CD4-positive, alpha-beta memory T cell (primary cell): ENCODE results near the gene NFATC1. TPM values are rescaled to one million over a fixed set of nuclear protein-coding genes. Genes with fewer than 3 reads are reported as not detected.

Source experiments
- CTCF ChIA-PET: fragments of 350-600 bp; sonication (Branson Sonifier 250); formaldehyde crosslinking; loops from one replicate; lab custom pipeline; 2021; ENCODE audit warnings: inconsistent platforms; ENCODE audit not compliant: partially characterized antibody; lab: Charles Lee
- POLR2A ChIA-PET: fragments of 350-600 bp; sonication (Branson Sonifier 250); formaldehyde crosslinking; loops from one replicate; lab custom pipeline; 2021; ENCODE audit not compliant: partially characterized antibody; lab: Charles Lee
- DNase-seq, 5 donors: peaks; one replicate each; pipeline versions ENCODE4 v3.0.0 to v3.0.0-alpha.2; 2020 to 2022; ENCODE audit warnings: mixed read lengths in 1 of 5
- H3K27ac ChIP-seq: one replicate; pipeline ENCODE4 v1.7.0; 2013; ENCODE audit warnings: low read depth, low read length
- H3K27me3 ChIP-seq: 2 replicates; pipeline ENCODE4 v1.7.0; 2013; ENCODE audit warnings: mild to moderate bottlenecking, low read length, moderate library complexity; ENCODE audit not compliant: insufficient read depth
- H3K36me3 ChIP-seq: 2 replicates; pipeline ENCODE4 v1.7.0; 2013; ENCODE audit warnings: mild to moderate bottlenecking, low read length, moderate library complexity; ENCODE audit not compliant: insufficient read depth
- H3K4me1 ChIP-seq: 2 replicates; pipeline ENCODE4 v1.7.0; 2013; ENCODE audit warnings: mild to moderate bottlenecking, low read length, moderate library complexity; ENCODE audit not compliant: insufficient read depth
- H3K4me3 ChIP-seq, 2 donors: one replicate each; pipeline ENCODE4 v1.7.0; 2013; ENCODE audit warnings: low read length in 2 of 2, mild to moderate bottlenecking in 1 of 2
- H3K9me3 ChIP-seq, 2 donors: one replicate each; pipeline ENCODE4 v1.7.0; 2013; ENCODE audit warnings: low read length in 2 of 2, control low read depth in 1 of 2; ENCODE audit not compliant: control insufficient read depth in 1 of 2
- H3K27ac Mint-ChIP-seq, 7 donors: one replicate each; pipeline ENCODE4 v1.8.0; 2020 to 2021; ENCODE audit warnings: mixed read lengths in 7 of 7, mild to moderate bottlenecking in 6 of 7, inconsistent platforms in 3 of 7, moderate library complexity in 3 of 7
- H3K27me3 Mint-ChIP-seq, 2 donors: one replicate each; pipeline ENCODE4 v1.8.0; 2020 to 2021; ENCODE audit warnings: mixed read lengths in 2 of 2
- H3K36me3 Mint-ChIP-seq, 2 donors: one replicate each; pipeline ENCODE4 v1.8.0; 2020 to 2021; ENCODE audit warnings: mixed read lengths in 2 of 2, inconsistent platforms in 1 of 2, mild to moderate bottlenecking in 1 of 2
- H3K4me1 Mint-ChIP-seq, 4 donors: one replicate each; pipeline ENCODE4 v1.8.0; 2020 to 2021; ENCODE audit warnings: mixed read lengths in 4 of 4, mild to moderate bottlenecking in 1 of 4
- H3K4me3 Mint-ChIP-seq, 8 donors: one replicate each; pipeline ENCODE4 v1.8.0; 2020 to 2021; ENCODE audit warnings: mixed read lengths in 8 of 8, mild to moderate bottlenecking in 7 of 8, moderate library complexity in 6 of 8, inconsistent platforms in 3 of 8
- H3K9me3 Mint-ChIP-seq, 8 donors: one replicate each; pipeline ENCODE4 v1.8.0; 2020 to 2021; ENCODE audit warnings: mixed read lengths in 8 of 8, mild to moderate bottlenecking in 5 of 8, inconsistent platforms in 3 of 8, moderate library complexity in 1 of 8
- intact Hi-C: fragments of 100-400 bp; cut with micrococcal nuclease; formaldehyde crosslinking; loops from one replicate; pipeline ENCODE4 v1.15.1; 2023
- polyA plus RNA-seq, 2 donors: library from polyadenylated mRNA; unstranded; fragments of 300-500 nt; fragmentation: Illumina TruSeq; gene quantifications; one replicate each; pipeline ENCODE4 v1.2.3, GENCODE V29; 2021
- total RNA-seq, 2 experiments: library from RNA; stranded (reverse); gene quantifications; one replicate each; pipeline ENCODE4 v1.2.3, GENCODE V29; 2021

The NFATC1 gene
- total and polyA plus RNA-seq, 4 experiments from 2014 or later: 15.3 to 69.6 (median 54.9) TPM

- CTCF ChIA-PET: interaction anchor here (0.7 kb wide), 1 partner anchor 191 kb away, joined by 3 read pairs; no protein-coding TSS in a partner anchor
- intact Hi-C loops: no loop called here
- peaks cover 5% of the 10 kb centered on the region for H3K4me1 ChIP-seq
- H3K9me3 Mint-ChIP-seq: peaks cover 0 to 32% (median 20%) of the 10 kb centered on the region in 8 donors
- H3K27me3 Mint-ChIP-seq: peaks cover 4 to 10% of the 10 kb centered on the region in 2 donors
- no peak overlapping the region for H3K4me3 ChIP-seq
- H3K27ac Mint-ChIP-seq: no peak overlapping the region
- H3K27ac ChIP-seq: no peak overlapping the region
- DNase-seq: no peak
- peaks cover 1 to 5% of the 10 kb centered on the region in 2 donors for H3K36me3 Mint-ChIP-seq
- H3K4me3 Mint-ChIP-seq: no peak overlapping the region
- H3K36me3 ChIP-seq: no peaks in the 10 kb centered on the region
- peaks cover 0 to 10% of the 10 kb centered on the region in 2 donors for H3K9me3 ChIP-seq
- no peaks in the 10 kb centered on the region for H3K4me1 Mint-ChIP-seq
- POLR2A ChIA-PET: no interaction called here
- H3K27me3 ChIP-seq: no peaks in the 10 kb centered on the region
Measured at GRCh38 chr18:79570266-79571201, 174.8 kb downstream of the NFATC1 start.

- no peak overlapping the region for H3K4me3 Mint-ChIP-seq
- no peak for DNase-seq
- H3K4me1 Mint-ChIP-seq: no peaks in the 10 kb centered on the region
- peaks cover 0 to 10% of the 10 kb centered on the region in 2 donors for H3K9me3 ChIP-seq
- H3K36me3 ChIP-seq: no peaks in the 10 kb centered on the region
- no peak overlapping the region for H3K27ac Mint-ChIP-seq
- POLR2A ChIA-PET: no interaction called here
- CTCF ChIA-PET: no interaction called here
- H3K27me3 ChIP-seq: no peaks in the 10 kb centered on the region
- H3K36me3 Mint-ChIP-seq: peaks cover 1 to 5% of the 10 kb centered on the region in 2 donors
- peaks cover 4 to 10% of the 10 kb centered on the region in 2 donors for H3K27me3 Mint-ChIP-seq
- H3K4me1 ChIP-seq: peaks cover 5% of the 10 kb centered on the region
- H3K27ac ChIP-seq: no peak overlapping the region
- no peak overlapping the region for H3K4me3 ChIP-seq
- H3K9me3 Mint-ChIP-seq: peaks cover 0 to 32% (median 20%) of the 10 kb centered on the region in 8 donors
- intact Hi-C loops: no loop called here
Measured at GRCh38 chr18:79571211-79572092, 175.7 kb downstream of the NFATC1 start.

- H3K4me1 ChIP-seq: peaks cover 5% of the 10 kb centered on the region
- H3K4me3 ChIP-seq: no peak overlapping the region
- Mint-ChIP-seq H3K36me3 (peaks cover 1 to 5% of the 10 kb centered on the region in 2 donors), H3K9me3 (peaks cover 0 to 32% (median 20%) of the 10 kb centered on the region in 8 donors), H3K4me3 (no peak overlapping the region), H3K27ac (no peak overlapping the region), H3K4me1 (no peaks in the 10 kb centered on the region), H3K27me3 (peaks cover 4 to 10% of the 10 kb centered on the region in 2 donors)
- peaks cover 0 to 10% of the 10 kb centered on the region in 2 donors for H3K9me3 ChIP-seq
- H3K27ac ChIP-seq: no peak overlapping the region
- no peaks in the 10 kb centered on the region for H3K27me3 ChIP-seq
- intact Hi-C loops: no loop called here
- no peaks in the 10 kb centered on the region for H3K36me3 ChIP-seq
- DNase-seq: no peak
- ChIA-PET CTCF (no interaction called here), POLR2A (no interaction called here)
Measured at GRCh38 chr18:79572093-79572780, 176.5 kb downstream of the NFATC1 start.

- no peak overlapping the region for H3K4me3 ChIP-seq
- Mint-ChIP-seq H3K27ac (peak overlapping the region in 1 of 7 donors; percentile 41), H3K36me3 (peaks cover 1 to 5% of the 10 kb centered on the region in 2 donors), H3K9me3 (peaks cover 0 to 32% (median 20%) of the 10 kb centered on the region in 8 donors), H3K4me1 (no peaks in the 10 kb centered on the region), H3K27me3 (peaks cover 2 to 10% of the 10 kb centered on the region in 2 donors), H3K4me3 (no peak overlapping the region)
- DNase-seq: no peak
- peaks cover 5% of the 10 kb centered on the region for H3K4me1 ChIP-seq
- no peaks in the 10 kb centered on the region for H3K36me3 ChIP-seq
- H3K9me3 ChIP-seq: peaks cover 0 to 10% of the 10 kb centered on the region in 2 donors
- H3K27ac ChIP-seq: no peak overlapping the region
- intact Hi-C loops: no loop called here
- POLR2A ChIA-PET: interaction anchor here (0.6 kb wide), 1 partner anchor 143 kb away, joined by 3 read pairs; no protein-coding TSS in a partner anchor
- no peaks in the 10 kb centered on the region for H3K27me3 ChIP-seq
- CTCF ChIA-PET: no interaction called here
Measured at GRCh38 chr18:79572848-79573451, 177.2 kb downstream of the NFATC1 start.

GRCh38 chr18:79573921-79574491 lies 178.3 kb downstream of the NFATC1 start:
- H3K4me3 Mint-ChIP-seq: no peak overlapping the region
- DNase-seq: no peak
- intact Hi-C loops: no loop called here
- peaks cover 0 to 10% of the 10 kb centered on the region in 2 donors for H3K9me3 ChIP-seq
- H3K9me3 Mint-ChIP-seq: peaks cover 0 to 32% (median 20%) of the 10 kb centered on the region in 8 donors
- peaks cover 2 to 9% of the 10 kb centered on the region in 2 donors for H3K27me3 Mint-ChIP-seq
- no peak overlapping the region for H3K27ac ChIP-seq
- no peak overlapping the region for H3K27ac Mint-ChIP-seq
- no peaks in the 10 kb centered on the region for H3K27me3 ChIP-seq
- H3K4me3 ChIP-seq: no peak overlapping the region
- peaks cover 1 to 5% of the 10 kb centered on the region in 2 donors for H3K36me3 Mint-ChIP-seq
- ChIA-PET POLR2A (no interaction called here), CTCF (no interaction called here)
- peaks cover 5% of the 10 kb centered on the region for H3K4me1 ChIP-seq
- no peaks in the 10 kb centered on the region for H3K36me3 ChIP-seq
- H3K4me1 Mint-ChIP-seq: no peaks in the 10 kb centered on the region

- H3K4me3 Mint-ChIP-seq: no peak overlapping the region
- peaks cover 0 to 32% (median 20%) of the 10 kb centered on the region in 8 donors for H3K9me3 Mint-ChIP-seq
- intact Hi-C loops: no loop called here
- no peaks in the 10 kb centered on the region for H3K27me3 ChIP-seq
- ChIA-PET POLR2A (interaction anchor here (1.0 kb wide), 1 partner anchor 52 kb away, joined by 3 read pairs; no protein-coding TSS in a partner anchor), CTCF (no interaction called here)
- DNase-seq: no peak
- peaks cover 0 to 10% of the 10 kb centered on the region in 2 donors for H3K9me3 ChIP-seq
- H3K36me3 Mint-ChIP-seq: peaks cover 1 to 5% of the 10 kb centered on the region in 2 donors
- no peak overlapping the region for H3K27ac ChIP-seq
- H3K27ac Mint-ChIP-seq: peak overlapping the region in 1 of 7 donors; percentile 53
- no peaks in the 10 kb centered on the region for H3K36me3 ChIP-seq
- peaks cover 5% of the 10 kb centered on the region for H3K4me1 ChIP-seq
- H3K4me1 Mint-ChIP-seq: no peaks in the 10 kb centered on the region
- peaks cover 0 to 2% of the 10 kb centered on the region in 2 donors for H3K27me3 Mint-ChIP-seq
- H3K4me3 ChIP-seq: no peak overlapping the region
Measured at GRCh38 chr18:79574938-79575525, 179.3 kb downstream of the NFATC1 start.
